HG02943 (cell line): ENCODE results near the gene CHTOP.
"Not testable (repeated sequence)": the region's sequence is repeated elsewhere in the genome, so short reads cannot be mapped to it uniquely, and the experiment has no call there.

Experiments
- ATAC-seq: cut with Tn5 transposase; IDR thresholded peaks from one replicate; pipeline ENCODE4 v1.9.1; 2021; ENCODE audit warnings: mild to moderate bottlenecking, low read depth, moderate library complexity; ENCODE audit not compliant: unreplicated experiment

Gene CHTOP

GRCh38 chr1:153631047-153632022 is 2.5 kb upstream of the CHTOP start:
- ATAC-seq, result no peak

DNA sequence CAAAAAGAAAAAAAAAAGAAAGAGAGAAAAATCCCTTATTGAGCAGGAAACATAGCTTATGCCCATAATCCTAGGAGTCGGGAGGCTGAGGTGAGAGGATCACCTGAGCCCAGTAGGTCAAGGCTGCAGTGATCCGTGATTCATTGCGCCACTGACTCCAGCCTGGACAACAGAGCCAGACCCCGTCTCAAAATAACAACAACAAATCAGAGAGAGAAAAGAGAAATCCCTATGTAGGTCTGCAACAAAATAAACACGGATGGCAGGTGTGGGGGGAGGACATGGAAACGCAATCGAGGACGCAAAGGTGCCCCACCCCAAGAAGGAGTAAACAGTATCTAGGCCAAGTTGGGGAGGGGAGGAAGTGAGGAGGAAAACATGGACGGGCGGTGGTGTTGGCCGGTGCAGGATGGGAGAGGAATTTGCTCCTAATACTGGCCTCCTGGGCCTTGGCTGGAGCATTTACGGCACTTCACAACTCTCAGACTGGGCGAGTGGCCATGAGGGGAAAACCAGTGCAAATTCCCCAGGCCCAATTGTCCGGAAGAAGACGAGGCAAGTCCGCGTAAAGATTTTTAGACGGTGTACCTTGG is 609 bp upstream of the CHTOP start:
- no peak for ATAC-seq

DNA sequence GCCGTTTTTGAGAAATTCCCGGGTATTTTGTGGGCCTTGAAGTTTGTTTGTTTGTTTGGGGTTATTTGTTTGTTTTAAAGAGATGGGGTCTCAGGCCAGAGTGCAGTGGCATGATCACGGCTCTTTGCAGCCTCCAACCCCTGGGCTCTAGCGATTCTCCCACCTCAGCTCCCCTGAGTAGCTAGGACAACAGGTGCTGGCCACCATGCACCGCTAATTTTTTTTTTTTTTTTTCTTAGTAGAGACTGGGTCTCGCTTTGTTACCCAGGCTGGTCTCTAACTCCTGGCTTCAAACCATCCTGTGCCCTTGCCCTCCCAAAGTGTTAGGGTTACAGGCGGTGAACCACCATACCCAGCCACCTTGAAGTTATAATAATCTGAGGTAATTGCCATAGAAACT is 2.0 kb downstream of the CHTOP start:
- no peak for ATAC-seq

- no peak for ATAC-seq
Measured at GRCh38 chr1:153636312-153636711, 2.4 kb downstream of the CHTOP start.

GRCh38 chr1:153638261-153638660 is 4.4 kb downstream of the CHTOP start:
- no peak for ATAC-seq

DNA sequence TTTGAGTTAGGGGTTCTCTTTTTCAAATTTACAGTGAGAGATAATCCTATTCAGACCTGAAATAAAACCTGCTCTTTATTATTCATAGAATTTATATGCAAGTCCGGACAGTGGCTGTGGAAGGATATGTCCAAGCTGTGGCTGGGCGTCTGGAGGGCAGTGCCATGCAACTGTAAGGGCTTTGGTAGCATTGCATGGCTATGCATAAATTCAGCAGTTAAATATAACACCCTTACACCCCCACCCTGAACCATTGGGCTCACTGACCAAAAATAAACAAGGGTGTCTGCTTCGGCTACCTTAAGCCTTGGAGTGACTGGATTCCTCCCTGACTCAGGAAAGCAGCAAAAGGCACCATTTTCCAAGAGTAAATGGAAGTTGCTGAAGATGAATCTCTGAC is 5.4 kb downstream of the CHTOP start:
- ATAC-seq, result no peak

DNA sequence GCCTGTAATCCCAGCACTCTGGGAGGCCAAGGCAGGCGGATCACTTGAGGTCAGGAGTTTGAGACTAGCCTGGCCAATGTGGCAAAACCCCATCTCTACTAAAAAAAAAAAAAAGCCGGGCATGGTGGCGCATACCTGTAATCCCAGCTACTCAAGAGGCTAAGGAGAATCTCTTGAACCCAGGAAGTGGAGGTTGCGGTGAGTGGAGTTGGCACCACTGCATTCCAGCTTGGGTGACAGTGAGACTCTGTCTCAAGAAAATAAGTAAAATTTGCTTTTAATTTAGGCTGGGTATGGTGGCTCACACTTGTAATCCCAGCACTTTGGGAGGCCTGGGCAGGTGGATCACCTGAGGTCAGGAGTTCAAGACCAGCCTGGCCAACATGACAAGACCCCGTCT is 6.3 kb downstream of the CHTOP start:
- not testable (repeated sequence) for ATAC-seq

GRCh38 chr1:153640861-153641260 is 7.0 kb downstream of the CHTOP start:
- ATAC-seq, result no peak

DNA sequence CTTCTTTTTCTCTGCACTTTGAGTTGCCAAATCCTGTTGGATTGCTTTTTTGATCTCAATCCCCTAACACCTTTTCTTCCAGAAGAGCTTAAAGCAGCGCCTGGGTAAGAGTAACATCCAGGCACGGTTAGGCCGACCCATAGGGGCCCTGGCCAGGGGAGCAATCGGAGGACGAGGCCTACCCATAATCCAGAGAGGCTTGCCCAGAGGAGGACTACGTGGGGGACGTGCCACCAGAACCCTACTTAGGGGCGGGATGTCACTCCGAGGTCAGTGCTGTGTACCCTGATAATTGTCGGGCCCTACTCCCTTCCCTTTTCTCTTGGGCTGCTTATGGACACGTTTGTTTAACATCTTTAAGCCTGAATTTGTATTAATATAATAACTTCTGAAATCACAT is 8.3 kb downstream of the CHTOP start:
- no peak for ATAC-seq

GRCh38 chr1:153643100-153643499 is 9.2 kb downstream of the CHTOP start:
- no peak for ATAC-seq

GRCh38 chr1:153643816-153644215 is 9.9 kb downstream of the CHTOP start:
- ATAC-seq, result no peak

- ATAC-seq, result no peak
Measured at GRCh38 chr1:153646672-153647345, 12.9 kb downstream of the CHTOP start.

GRCh38 chr1:153647346-153647714 is 13.5 kb downstream of the CHTOP start:
- ATAC-seq, result no peak

GRCh38 chr1:153648000-153648643 is 14.3 kb downstream of the CHTOP start:
- ATAC-seq, result no peak

DNA sequence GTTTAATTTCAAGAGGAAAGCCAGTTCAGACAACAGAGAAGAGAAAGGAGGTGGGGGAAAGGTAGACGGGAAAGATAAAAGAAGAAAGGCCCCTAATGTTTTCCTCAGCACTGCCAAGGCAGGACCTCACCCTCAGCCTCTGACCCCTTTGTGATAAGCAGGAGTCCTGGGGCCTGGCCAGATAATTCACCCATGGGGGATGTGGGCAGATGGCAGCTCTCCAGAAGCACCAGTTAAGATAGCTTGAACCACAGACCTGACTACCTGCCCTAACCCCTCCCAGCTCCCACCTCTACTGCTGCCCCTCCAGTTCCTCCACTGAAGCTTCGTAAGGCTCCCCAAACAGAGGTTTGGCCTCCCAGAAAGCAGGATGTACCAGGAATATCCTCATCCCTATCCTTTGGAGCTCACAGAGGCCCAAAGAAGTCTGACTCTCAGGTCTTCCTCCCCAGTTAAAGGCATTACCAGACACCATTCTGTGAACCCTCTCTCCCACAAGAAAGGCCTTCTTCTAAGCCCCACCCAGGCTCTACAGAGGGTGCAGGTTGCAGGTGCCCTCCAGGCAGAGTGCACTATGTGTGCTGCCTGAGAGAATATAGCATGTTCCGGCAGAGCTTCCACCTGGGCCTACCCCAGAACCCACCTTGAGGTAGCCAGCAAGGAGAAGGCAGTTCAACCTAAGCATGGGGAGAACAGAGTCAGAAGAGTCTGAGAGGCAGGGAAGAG is 15.4 kb downstream of the CHTOP start:
- no peak for ATAC-seq

DNA sequence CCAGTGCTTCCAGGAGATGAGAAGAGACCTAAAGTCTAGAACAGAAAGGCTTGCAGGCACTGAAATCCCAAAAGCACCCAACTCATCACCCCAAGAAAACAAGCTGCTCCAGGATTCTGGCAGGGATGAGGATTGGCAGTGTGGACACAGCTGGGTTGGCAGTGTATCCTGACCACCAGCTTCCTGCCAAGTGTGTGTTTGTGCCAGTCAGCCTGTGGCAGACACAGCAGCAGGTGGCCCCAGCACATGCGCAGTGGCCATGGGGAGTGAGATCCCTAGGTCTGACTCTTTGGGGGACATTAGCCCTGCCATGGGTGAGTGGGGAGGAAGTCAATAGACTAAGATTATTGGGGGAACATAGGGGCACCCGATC is 16.0 kb downstream of the CHTOP start:
- ATAC-seq, result no peak

- no peak for ATAC-seq
Measured at GRCh38 chr1:153651771-153652170, 17.9 kb downstream of the CHTOP start.

- no peak for ATAC-seq
Measured at GRCh38 chr1:153652805-153653500, 19.1 kb downstream of the CHTOP start.

DNA sequence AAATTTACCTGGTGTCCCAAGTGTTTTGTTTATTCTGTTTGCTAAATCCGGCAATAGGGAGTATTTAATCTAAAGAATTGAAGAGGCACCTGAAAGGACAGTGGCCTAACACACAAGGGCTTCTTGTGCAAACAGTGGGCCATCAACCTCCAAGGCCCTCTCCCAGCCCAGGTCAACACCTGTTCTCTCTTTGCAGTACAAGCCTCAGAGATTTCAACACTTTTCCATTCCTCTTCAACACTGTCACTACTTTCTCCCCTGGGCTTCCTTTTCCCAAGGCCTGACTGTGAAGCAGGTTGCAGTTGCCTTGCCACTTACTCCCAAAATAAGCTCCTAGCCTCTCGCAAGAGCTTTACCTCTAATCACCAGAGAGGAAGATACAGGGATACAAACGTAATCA is 21.5 kb downstream of the CHTOP start:
- no peak for ATAC-seq
